Natural killer cell (primary cell): Measurements from ENCODE around the gene MGLL. TPM values are rescaled to one million over a fixed set of nuclear protein-coding genes. Genes with fewer than 3 reads are reported as not detected.
A peak's percentile ranks its signal among the peaks of the same experiment; 100 is the strongest.

ENCODE experiments used
- ATAC-seq, 3 donors: fragments of 150-1000 bp in 2 of 3; fragments of 200-7000 bp in 1 of 3; cut with Tn5 transposase; 1 replicate in 1 of 3; 2 replicates in 2 of 3; pipeline ENCODE4 v1.10.0; 2021; ENCODE audit warnings: mild to moderate bottlenecking in 2 of 3, moderate library complexity in 2 of 3
- DNase-seq, 2 donors: peaks; one replicate each; pipeline versions ENCODE4 v3.0.0 to v3.0.0-alpha.2; 2013 to 2021; ENCODE audit warnings: mixed read lengths in 1 of 2
- H3K27ac ChIP-seq: one replicate; pipeline ENCODE4 v1.5.1; 2013; ENCODE audit warnings: mild to moderate bottlenecking, low read length
- H3K27me3 ChIP-seq: one replicate; pipeline ENCODE4 v1.6.1; 2013; ENCODE audit warnings: low read length; ENCODE audit not compliant: control insufficient read depth, insufficient read depth
- H3K36me3 ChIP-seq: one replicate; pipeline ENCODE4 v1.6.1; 2013; ENCODE audit warnings: low read length; ENCODE audit not compliant: control insufficient read depth, insufficient read depth
- H3K4me1 ChIP-seq: one replicate; pipeline ENCODE4 v1.6.1; 2013; ENCODE audit warnings: low read length; ENCODE audit not compliant: control insufficient read depth, insufficient read depth
- H3K4me3 ChIP-seq: one replicate; pipeline ENCODE4 v1.5.1; 2013; ENCODE audit warnings: low read length
- H3K9me3 ChIP-seq: one replicate; pipeline ENCODE4 v1.6.1; 2013; ENCODE audit warnings: low read length; ENCODE audit not compliant: control insufficient read depth, insufficient read depth
- H3K27ac Mint-ChIP-seq, 2 donors: one replicate each; pipeline ENCODE4 v1.8.0; 2022; ENCODE audit warnings: mild to moderate bottlenecking in 2 of 2, mixed read lengths in 2 of 2, moderate library complexity in 1 of 2
- H3K27me3 Mint-ChIP-seq, 2 donors: one replicate each; pipeline ENCODE4 v1.8.0; 2022; ENCODE audit warnings: low read depth in 2 of 2, mixed read lengths in 2 of 2
- H3K36me3 Mint-ChIP-seq: one replicate; pipeline ENCODE4 v1.8.0; 2022; ENCODE audit warnings: mixed read lengths
- H3K4me1 Mint-ChIP-seq, 2 donors: one replicate each; pipeline ENCODE4 v1.8.0; 2022; ENCODE audit warnings: mixed read lengths in 2 of 2
- H3K4me3 Mint-ChIP-seq: one replicate; pipeline ENCODE4 v1.8.0; 2022; ENCODE audit warnings: mild to moderate bottlenecking, moderate library complexity, mixed read lengths
- H3K9me3 Mint-ChIP-seq, 2 donors: one replicate each; pipeline ENCODE4 v1.8.0; 2022; ENCODE audit warnings: mixed read lengths in 2 of 2
- CTCF ChIP-seq: fragments of 200-600 bp; IDR thresholded peaks from one replicate; pipeline ENCODE4 v1.8.0; 2022; ENCODE audit warnings: antibody characterized with exemption
- WGBS: methylation state at CpG from one replicate; pipeline ENCODE4 v1.1.7; 2013; ENCODE audit warnings: missing lambda C conversion rate; ENCODE audit not compliant: insufficient coverage; 5-methylcytosine and 5-hydroxymethylcytosine counted together
- intact Hi-C: fragments of 100-400 bp; cut with micrococcal nuclease; formaldehyde crosslinking; loops from one replicate; pipeline ENCODE4 v1.14.2; 2022
- total RNA-seq, 4 donors: library from RNA; stranded (reverse); fragments of 120-200 nt in 1 of 4; gene quantifications; one replicate each; pipeline versions ENCODE4 v1.2.3 to v1.2.4, GENCODE V29; 2013 to 2022

The MGLL gene
- total RNA-seq, 3 donors from 2014 or later (not counting 1 experiment from before 2014, with no cell fraction given): 2.7 to 4.6 (median 3.0) TPM

GRCh38 chr3:127802606-127803005, 19.7 kb downstream of the MGLL start:
- Histone ChIP-seq H3K4me3 (no peak overlapping the region), H3K27ac (no peak overlapping the region), H3K36me3 (no peaks in the 10 kb centered on the region), H3K4me1 (peaks cover 24% of the 10 kb centered on the region), H3K9me3 (no peaks in the 10 kb centered on the region), H3K27me3 (no peaks in the 10 kb centered on the region)
- no peak overlapping the region for H3K4me3 Mint-ChIP-seq
- no peak overlapping the region for H3K27ac Mint-ChIP-seq
- H3K36me3 Mint-ChIP-seq: no peaks in the 10 kb centered on the region
- no peaks in the 10 kb centered on the region for H3K9me3 Mint-ChIP-seq
- intact Hi-C loops: no loop called here
- DNase-seq (no peak), ATAC-seq (no peak)
- peaks cover 0 to 3% of the 10 kb centered on the region in 2 donors for H3K27me3 Mint-ChIP-seq
- WGBS: 98% methylated on average over 6 of the region's 6 CpGs
- peaks cover 13 to 20% of the 10 kb centered on the region in 2 donors for H3K4me1 Mint-ChIP-seq
- no peak for TF ChIP-seq CTCF

- no peaks in the 10 kb centered on the region for H3K9me3 ChIP-seq
- 94% methylated on average over 3 of the region's 3 CpGs for WGBS
- no peak for TF ChIP-seq CTCF
Measured at GRCh38 chr3:127801731-127802313, 20.5 kb downstream of the MGLL start.

GRCh38 chr3:127800508-127800907, 21.8 kb downstream of the MGLL start:
- Histone ChIP-seq H3K36me3 (no peaks in the 10 kb centered on the region), H3K27me3 (no peaks in the 10 kb centered on the region), H3K4me3 (no peak overlapping the region), H3K27ac (no peak overlapping the region), H3K4me1 (peaks cover 24% of the 10 kb centered on the region), H3K9me3 (no peaks in the 10 kb centered on the region)
- DNase-seq (peak in 1 of 2 donors; percentile 20), ATAC-seq (peak; percentile 71 to 81 (median 72))
- no peaks in the 10 kb centered on the region for H3K36me3 Mint-ChIP-seq
- 10% methylated on average over 2 of the region's 2 CpGs for WGBS
- H3K27ac Mint-ChIP-seq: peak overlapping the region; percentile 53 to 65
- H3K4me1 Mint-ChIP-seq: peaks cover 13 to 20% of the 10 kb centered on the region in 2 donors
- TF ChIP-seq CTCF: no peak
- intact Hi-C loops: no loop called here
- no peaks in the 10 kb centered on the region for H3K9me3 Mint-ChIP-seq
- peaks cover 0 to 3% of the 10 kb centered on the region in 2 donors for H3K27me3 Mint-ChIP-seq
- peak overlapping the region; percentile 41 for H3K4me3 Mint-ChIP-seq

More at GRCh38 chr3:127801731-127802313, 20.5 kb downstream of the MGLL start:
- peaks cover 0 to 3% of the 10 kb centered on the region in 2 donors for H3K27me3 Mint-ChIP-seq
- no peaks in the 10 kb centered on the region for H3K36me3 Mint-ChIP-seq
- peaks cover 13 to 20% of the 10 kb centered on the region in 2 donors for H3K4me1 Mint-ChIP-seq
- Histone ChIP-seq H3K27ac (no peak overlapping the region), H3K4me3 (no peak overlapping the region), H3K27me3 (no peaks in the 10 kb centered on the region), H3K36me3 (no peaks in the 10 kb centered on the region), H3K4me1 (peaks cover 24% of the 10 kb centered on the region)
- intact Hi-C loops: no loop called here
- no peak overlapping the region for H3K27ac Mint-ChIP-seq
- DNase-seq (no peak), ATAC-seq (no peak)
- no peaks in the 10 kb centered on the region for H3K9me3 Mint-ChIP-seq
- H3K4me3 Mint-ChIP-seq: no peak overlapping the region
